SU-DHL-6 (cell line): Measurements from ENCODE around the gene OTC.

ENCODE experiments used
- H2AFZ ChIP-seq: fragments of 200-600 bp; sonication (generic); 2 replicates; pipeline ENCODE4 v1.6.1; 2014; ENCODE audit warnings: low read depth, mild to moderate bottlenecking, moderate library complexity, mixed read lengths, antibody characterized with exemption, low read length; ENCODE audit not compliant: severe bottlenecking
- H3F3A ChIP-seq: fragments of 200-600 bp; shearing (Covaris generic); 2 replicates; pipeline ENCODE4 v1.6.0; 2016; ENCODE audit warnings: antibody characterized with exemption, mild to moderate bottlenecking; ENCODE audit not compliant: insufficient read depth
- H3K27ac ChIP-seq: fragments of 200-600 bp; sonication (generic); 2 replicates; pipeline ENCODE4 v1.5.1; 2016; ENCODE audit warnings: low read depth, mild to moderate bottlenecking, low read length, moderate library complexity, mixed read lengths
- H3K27me3 ChIP-seq: fragments of 200-600 bp; sonication (generic), shearing (Covaris generic); 2 replicates; pipeline ENCODE4 v1.6.0; 2014; ENCODE audit warnings: mild to moderate bottlenecking, low read length
- H3K36me3 ChIP-seq: fragments of 200-600 bp; sonication (generic); 2 replicates; pipeline ENCODE4 v1.6.1; 2014; ENCODE audit warnings: mild to moderate bottlenecking, low read length, mixed read lengths
- H3K4me2 ChIP-seq: fragments of 300-600, 200-600 bp; shearing (Covaris generic), sonication (generic); 2 replicates; pipeline ENCODE4 v1.6.0; 2014; ENCODE audit warnings: low read length, low read depth, mild to moderate bottlenecking; ENCODE audit not compliant: poor library complexity, severe bottlenecking
- H3K4me3 ChIP-seq: fragments of 200-600 bp; sonication (generic); 2 replicates; pipeline ENCODE4 v1.5.1; 2014; ENCODE audit warnings: antibody characterized with exemption, low read length, mild to moderate bottlenecking, mixed read lengths; ENCODE audit not compliant: insufficient read depth, poor library complexity, severe bottlenecking
- H3K79me2 ChIP-seq: fragments of 200-600 bp; sonication (generic); 2 replicates; pipeline ENCODE4 v1.6.1; 2014; ENCODE audit warnings: mild to moderate bottlenecking, low read length, moderate library complexity; ENCODE audit not compliant: insufficient read depth
- H3K9ac ChIP-seq: fragments of 200-600 bp; sonication (generic); 2 replicates; pipeline ENCODE4 v1.7.0; 2014; ENCODE audit warnings: mild to moderate bottlenecking, low read length
- H3K9me2 ChIP-seq: fragments of 200-600 bp; sonication (generic); replicated peaks from 2 replicates; pipeline ENCODE4 v1.6.1; 2014; ENCODE audit warnings: low read length; ENCODE audit not compliant: insufficient read depth
- H3K9me3 ChIP-seq: fragments of 200-600 bp; sonication (generic); 2 replicates; pipeline ENCODE4 v1.6.1; 2014; ENCODE audit warnings: low read length, mixed read lengths; ENCODE audit not compliant: insufficient read depth
- H4K20me1 ChIP-seq: fragments of 200-600 bp; sonication (generic); 2 replicates; pipeline ENCODE4 v1.6.1; 2014; ENCODE audit warnings: low read depth, mild to moderate bottlenecking, antibody characterized with exemption, low read length, moderate library complexity, mixed read lengths
- CTCF ChIP-seq: fragments of 200-600 bp; sonication (generic); IDR thresholded peaks from one replicate; pipeline ENCODE4 v1.5.1; 2017; ENCODE audit warnings: antibody characterized with exemption, mild to moderate bottlenecking, low read length, moderate library complexity; ENCODE audit not compliant: insufficient read depth, poor library complexity, severe bottlenecking
- EZH2phosphoT487 ChIP-seq: fragments of 200-600 bp; sonication (generic), shearing (Covaris generic); conservative IDR thresholded peaks from 2 replicates; pipeline ENCODE4 v1.6.1; 2018; ENCODE audit warnings: mild to moderate bottlenecking, antibody characterized with exemption, low read length, moderate library complexity, mixed read lengths

OTC gene

GRCh38 chrX:38426785-38427184 lies 74.4 kb downstream of the OTC start:
- no peak overlapping the region for H3K27ac ChIP-seq
- H3F3A ChIP-seq, result no peaks in the 10 kb centered on the region
- H3K9ac ChIP-seq, result no peak overlapping the region
- no peaks in the 10 kb centered on the region for H4K20me1 ChIP-seq
- no peaks in the 10 kb centered on the region for H3K9me3 ChIP-seq
- TF ChIP-seq CTCF (no peak), EZH2phosphoT487 (no peak)
- H3K79me2 ChIP-seq, result no peaks in the 10 kb centered on the region
- no peaks in the 10 kb centered on the region for H3K9me2 ChIP-seq
- H3K27me3 ChIP-seq, result no peaks in the 10 kb centered on the region
- H3K4me2 ChIP-seq, result no peak overlapping the region
- no peak overlapping the region for H2AFZ ChIP-seq
- H3K36me3 ChIP-seq, result no peaks in the 10 kb centered on the region
- no peak overlapping the region for H3K4me3 ChIP-seq

- no peaks in the 10 kb centered on the region for H3K79me2 ChIP-seq
- H3K9ac ChIP-seq, result no peak overlapping the region
- no peaks in the 10 kb centered on the region for H3F3A ChIP-seq
- no peak overlapping the region for H3K4me3 ChIP-seq
- no peaks in the 10 kb centered on the region for H3K9me2 ChIP-seq
- H3K27me3 ChIP-seq, result no peaks in the 10 kb centered on the region
- H3K4me2 ChIP-seq, result no peak overlapping the region
- no peaks in the 10 kb centered on the region for H3K9me3 ChIP-seq
- no peaks in the 10 kb centered on the region for H3K36me3 ChIP-seq
- no peak overlapping the region for H2AFZ ChIP-seq
- H3K27ac ChIP-seq, result no peak overlapping the region
- H4K20me1 ChIP-seq, result no peaks in the 10 kb centered on the region
- no peak for TF ChIP-seq CTCF
- TF ChIP-seq EZH2phosphoT487, result no peak
Observed at GRCh38 chrX:38431525-38431924, 79.1 kb downstream of the OTC start.

GRCh38 chrX:38435130-38435529 lies 82.7 kb downstream of the OTC start:
- Histone ChIP-seq H3K27me3 (no peaks in the 10 kb centered on the region), H3K36me3 (no peaks in the 10 kb centered on the region), H4K20me1 (no peaks in the 10 kb centered on the region), H3K4me3 (no peak overlapping the region), H3K27ac (no peak overlapping the region), H3F3A (no peaks in the 10 kb centered on the region), H3K9me3 (no peaks in the 10 kb centered on the region), H3K9me2 (no peaks in the 10 kb centered on the region), H2AFZ (no peak overlapping the region), H3K9ac (no peak overlapping the region), H3K4me2 (no peak overlapping the region), H3K79me2 (no peaks in the 10 kb centered on the region)
- no peak for TF ChIP-seq CTCF
- TF ChIP-seq EZH2phosphoT487, result no peak
